HG02970 (cell line): ENCODE measurements around the gene SORCS2.

Experiments
- ATAC-seq: cut with Tn5 transposase; IDR thresholded peaks from one replicate; pipeline ENCODE4 v1.9.1; 2021; ENCODE audit warnings: mild to moderate bottlenecking, moderate library complexity, moderate number of reproducible peaks; ENCODE audit not compliant: unreplicated experiment, low FRiP score

Gene SORCS2

GRCh38 chr4:7430368-7430964 is 238.1 kb downstream of the SORCS2 start:
- ATAC-seq, result no peak

GRCh38 chr4:7430965-7431695 is 238.8 kb downstream of the SORCS2 start:
- ATAC-seq, result no peak

- no peak for ATAC-seq
Measured at GRCh38 chr4:7431696-7432530, 239.6 kb downstream of the SORCS2 start.

GRCh38 chr4:7432531-7433375 is 240.4 kb downstream of the SORCS2 start:
- no peak for ATAC-seq

GRCh38 chr4:7433376-7434140 is 241.2 kb downstream of the SORCS2 start:
- no peak for ATAC-seq

- ATAC-seq, result no peak
Measured at GRCh38 chr4:7434141-7434765, 241.9 kb downstream of the SORCS2 start.

GRCh38 chr4:7434766-7435150 is 242.4 kb downstream of the SORCS2 start, which contains the start of gene PSAPL1:
TSS of gene PSAPL1 (minus strand) at chr4:7434930. CDS start at chr4:7434879, 51 bp downstream.
- ATAC-seq, result no peak

GRCh38 chr4:7435471-7436061 is 243.2 kb downstream of the SORCS2 start:
- no peak for ATAC-seq

GRCh38 chr4:7436256-7436655 is 243.9 kb downstream of the SORCS2 start:
- no peak for ATAC-seq

GRCh38 chr4:7439699-7440098 is 247.4 kb downstream of the SORCS2 start:
- ATAC-seq, result no peak

GRCh38 chr4:7441201-7441600 is 248.9 kb downstream of the SORCS2 start:
- ATAC-seq, result no peak

- no peak for ATAC-seq
Measured at GRCh38 chr4:7442574-7443162, 250.3 kb downstream of the SORCS2 start.

GRCh38 chr4:7444314-7444713 is 252.0 kb downstream of the SORCS2 start:
- no peak for ATAC-seq

GRCh38 chr4:7444731-7445130 is 252.4 kb downstream of the SORCS2 start:
- ATAC-seq, result no peak

GRCh38 chr4:7447236-7447635 is 254.9 kb downstream of the SORCS2 start:
- ATAC-seq, result no peak

GRCh38 chr4:7448036-7448435 is 255.7 kb downstream of the SORCS2 start:
- no peak for ATAC-seq

- no peak for ATAC-seq
Measured at GRCh38 chr4:7450775-7451433, 258.6 kb downstream of the SORCS2 start.

- no peak for ATAC-seq
Measured at GRCh38 chr4:7451434-7451789, 259.1 kb downstream of the SORCS2 start.
